ENCODE measurements around the gene PRDM16. TPM values are rescaled to one million over a fixed set of nuclear protein-coding genes. Genes with fewer than 3 reads are reported as not detected.

The PRDM16 gene
- total RNA-seq, 1 donor from 2014 or later, result 12.9 TPM

DNA sequence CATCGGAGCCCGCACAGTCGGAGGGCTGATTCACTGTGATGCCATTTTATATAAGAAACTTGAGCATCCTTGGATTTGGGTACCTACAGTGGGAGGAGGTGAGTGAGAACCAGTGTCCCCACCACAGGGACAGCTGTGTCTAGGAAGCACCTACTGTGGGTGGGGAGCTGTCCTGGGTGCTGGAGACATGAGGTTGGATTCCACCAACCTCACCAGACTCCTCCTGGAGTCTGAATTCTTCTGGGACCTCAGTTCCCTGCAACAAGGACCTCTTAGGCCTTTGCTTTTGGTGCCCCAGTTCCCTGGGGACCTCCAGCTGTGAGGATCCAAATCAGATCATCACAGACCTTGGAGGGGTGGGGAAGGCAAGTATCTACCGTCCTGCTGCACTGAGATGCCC, 188.8 kb downstream of the PRDM16 start:
- no peak for DNase-seq (ENCODE audit: low spot score)
- intact Hi-C loops (cut with DNase I), result no loop called here

- intact Hi-C loops (cut with DNase I), result no loop called here
- DNase-seq (ENCODE audit: low spot score), result no peak
These were observed 189.5 kb downstream of the PRDM16 start for GRCh38 chr1:3258386-3259003.

DNA sequence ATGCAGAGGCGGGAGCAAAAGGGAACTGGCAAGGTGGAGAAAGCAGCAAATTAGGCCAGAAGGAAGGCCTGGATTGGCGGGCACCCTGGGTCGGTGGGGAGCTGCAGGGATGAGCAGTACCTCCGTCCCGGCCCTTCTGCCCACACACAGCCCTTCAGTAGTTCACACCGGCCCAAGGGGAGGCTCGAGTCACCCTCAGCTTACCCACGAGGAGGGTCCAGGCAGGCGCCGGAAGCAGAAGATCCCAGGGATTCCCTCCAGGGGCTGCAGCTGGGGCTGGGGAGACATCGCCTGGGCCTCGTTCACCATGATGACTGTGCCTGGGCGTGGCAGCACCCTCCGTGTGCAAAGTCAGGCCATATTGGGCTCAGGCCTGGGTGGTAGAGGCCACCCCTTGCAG, 190.0 kb downstream of the PRDM16 start:
- intact Hi-C loops (cut with DNase I), result no loop called here
- DNase-seq (ENCODE audit: low spot score), result no peak

GRCh38 chr1:3261007-3261968, 192.3 kb downstream of the PRDM16 start:
- intact Hi-C loops (cut with DNase I), result no loop called here
- no peak for DNase-seq (ENCODE audit: low spot score)

DNA sequence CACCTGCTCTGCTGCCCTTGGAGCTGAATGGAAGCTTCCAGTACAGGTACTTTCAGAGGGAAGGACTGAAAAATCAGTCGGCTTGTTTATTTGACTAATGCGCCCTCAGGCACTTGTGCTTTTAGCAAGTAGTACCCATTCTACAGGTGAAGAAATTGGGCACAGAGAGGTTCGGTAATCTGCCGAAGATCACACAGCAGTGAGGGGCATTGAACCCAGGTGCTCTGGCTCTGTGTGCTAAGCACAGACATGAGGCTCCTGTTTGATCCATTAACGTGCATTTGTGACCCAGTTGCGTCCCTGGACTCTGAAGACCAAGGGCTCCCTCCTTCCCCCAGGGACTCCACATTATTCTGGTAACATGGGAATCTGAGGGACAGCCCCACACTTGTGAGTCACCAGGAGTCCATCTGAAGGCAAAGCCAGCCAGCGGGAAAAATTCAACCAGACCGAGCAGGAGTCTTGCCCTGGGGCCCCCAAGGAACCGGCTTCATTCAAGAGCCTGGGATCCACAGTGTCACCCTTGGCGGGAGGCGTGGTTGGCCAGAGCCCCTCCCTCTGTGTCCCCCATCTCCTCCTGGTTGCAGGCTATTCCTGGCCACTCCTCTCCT, 193.1 kb downstream of the PRDM16 start:
- no peak for DNase-seq (ENCODE audit: low spot score)
- intact Hi-C loops (cut with DNase I), result no loop called here

- intact Hi-C loops (cut with DNase I), result no loop called here
- DNase-seq (ENCODE audit: low spot score), result no peak
These were observed 193.8 kb downstream of the PRDM16 start for GRCh38 chr1:3262681-3263286.

- intact Hi-C loops (cut with DNase I), result no loop called here
- DNase-seq (ENCODE audit: low spot score), result no peak
These were observed 194.8 kb downstream of the PRDM16 start for GRCh38 chr1:3263790-3264189.

- no peak for DNase-seq (ENCODE audit: low spot score)
- intact Hi-C loops (cut with DNase I), result no loop called here
These were observed 195.5 kb downstream of the PRDM16 start for GRCh38 chr1:3264456-3264855.

- no peak for DNase-seq (ENCODE audit: low spot score)
- intact Hi-C loops (cut with DNase I), result no loop called here
These were observed 197.1 kb downstream of the PRDM16 start for GRCh38 chr1:3265835-3266805.

DNA sequence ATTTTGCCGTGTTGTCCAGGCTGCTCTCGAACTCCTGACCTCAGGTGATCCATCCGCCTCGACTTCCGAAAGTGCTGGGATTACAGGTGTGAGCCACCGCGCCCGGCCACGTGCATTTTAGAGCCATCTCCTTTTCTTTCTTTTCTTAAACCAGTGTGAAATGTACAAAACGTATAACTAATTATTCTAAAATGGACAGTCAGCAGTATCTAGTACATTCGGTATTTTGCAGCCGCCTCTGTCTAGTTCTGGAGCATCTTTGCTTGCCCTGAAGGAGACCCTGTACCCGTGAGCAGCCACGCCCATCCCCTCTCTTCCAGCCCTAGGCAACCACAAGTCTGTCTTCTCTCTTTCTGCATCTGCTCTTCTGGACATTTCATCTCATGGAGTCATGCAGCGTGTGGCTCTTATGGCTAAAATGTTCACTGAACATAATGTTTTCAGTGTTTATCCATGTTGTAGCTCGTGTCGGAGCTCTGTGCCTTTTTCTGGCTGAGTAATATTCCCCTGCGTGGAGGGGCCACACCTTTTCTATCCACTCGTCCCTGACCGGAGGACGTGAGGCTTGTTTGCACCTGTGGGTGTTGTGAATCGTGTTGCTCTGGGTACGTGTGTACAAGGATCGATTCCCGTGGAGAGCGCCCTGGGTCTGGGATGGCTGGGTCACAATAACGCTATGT, 198.0 kb downstream of the PRDM16 start:
- intact Hi-C loops (cut with DNase I), result no loop called here
- no peak for DNase-seq (ENCODE audit: low spot score)

DNA sequence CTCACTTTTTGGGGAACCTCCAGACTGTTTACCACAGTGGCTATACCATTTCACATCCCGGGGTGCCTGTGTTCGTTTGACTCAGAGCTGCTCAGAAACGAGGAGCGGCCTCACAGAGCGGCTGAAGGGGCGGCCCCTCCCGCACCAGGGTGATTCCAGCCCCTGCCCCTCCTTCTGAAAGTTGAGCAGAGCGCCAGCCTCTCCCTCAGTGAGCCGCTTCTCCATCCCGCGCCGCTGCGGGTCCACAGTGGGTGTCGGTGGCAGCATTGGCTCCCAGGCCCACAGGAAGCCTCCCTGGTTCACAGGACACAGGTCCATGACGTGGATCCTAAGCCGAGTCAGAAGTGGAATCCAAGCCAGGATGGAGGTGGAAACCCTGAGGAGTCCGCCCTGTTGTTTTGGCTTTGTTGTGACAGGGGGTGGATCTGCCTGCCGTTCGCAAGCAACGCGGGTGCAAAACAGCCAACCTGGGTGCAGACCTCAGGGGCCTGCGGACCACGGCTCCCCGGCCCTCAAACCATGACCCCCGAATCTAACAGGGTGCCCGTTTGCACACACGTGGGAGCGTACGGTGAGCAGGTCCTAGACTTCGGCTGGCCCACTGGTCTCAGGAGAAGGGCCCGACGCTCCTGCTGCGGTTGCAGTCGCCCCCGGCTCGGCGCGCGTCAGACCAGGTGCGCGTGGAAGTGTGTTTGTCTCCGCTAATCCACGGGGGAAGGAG, 198.7 kb downstream of the PRDM16 start:
- DNase-seq (ENCODE audit: low spot score), result no peak
- intact Hi-C loops (cut with DNase I), result no loop called here

- no peak for DNase-seq (ENCODE audit: low spot score)
- intact Hi-C loops (cut with DNase I), result no loop called here
These were observed 199.3 kb downstream of the PRDM16 start for GRCh38 chr1:3268281-3268680.

GRCh38 chr1:3270403-3271245, 201.6 kb downstream of the PRDM16 start:
- DNase-seq (ENCODE audit: low spot score), result no peak
- intact Hi-C loops (cut with DNase I), result no loop called here

DNA sequence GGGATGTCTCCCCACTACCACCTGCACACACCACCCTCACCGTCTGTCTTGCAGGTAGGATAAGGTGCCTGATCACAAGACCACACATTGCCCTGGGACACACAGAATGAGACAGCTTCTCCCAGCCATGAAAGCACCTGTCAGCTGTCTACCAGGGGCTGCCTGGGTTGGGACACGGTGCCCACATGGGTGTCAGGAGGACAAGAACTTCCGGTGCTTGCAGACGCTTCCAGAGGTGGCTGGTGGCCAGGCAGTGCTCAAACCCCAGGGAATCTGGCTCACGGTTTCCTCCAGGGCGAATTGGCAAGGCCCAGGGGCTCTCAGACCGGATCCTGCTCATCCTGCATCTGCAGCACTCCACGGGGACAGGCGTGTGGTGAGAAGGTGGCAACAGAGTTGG, 202.9 kb downstream of the PRDM16 start:
- intact Hi-C loops (cut with DNase I), result no loop called here
- no peak for DNase-seq (ENCODE audit: low spot score)

- intact Hi-C loops (cut with DNase I), result no loop called here
These were observed 203.5 kb downstream of the PRDM16 start for GRCh38 chr1:3272321-3273045.

DNA sequence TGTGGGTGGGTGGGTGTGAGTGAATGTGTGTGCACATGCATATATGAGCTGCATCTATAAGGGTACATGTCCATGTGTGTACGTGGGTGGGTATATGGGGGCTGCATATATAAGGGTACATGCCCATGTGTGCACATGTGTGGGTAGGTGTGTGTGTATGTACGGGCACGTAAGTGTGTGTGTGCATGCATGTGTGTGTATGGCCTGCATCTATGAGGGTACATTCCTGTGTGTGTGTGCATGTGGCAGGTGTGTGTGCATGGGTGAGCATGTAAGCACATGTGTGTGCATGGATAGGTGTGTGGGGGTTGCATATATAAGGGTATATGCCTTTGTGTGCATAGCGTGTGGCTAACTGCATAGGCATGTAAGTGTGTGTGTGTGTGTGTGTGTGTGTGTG, 204.4 kb downstream of the PRDM16 start:
- no peak for DNase-seq (ENCODE audit: low spot score)
- intact Hi-C loops (cut with DNase I), result no loop called here

More at GRCh38 chr1:3272321-3273045, 203.5 kb downstream of the PRDM16 start:
- DNase-seq (ENCODE audit: low spot score), result no peak

Data from cardiac septum (tissue), 1 donor.